OCI-LY3 (cell line): ENCODE measurements around the gene MYH9.

ENCODE experiments used
- H2AFZ ChIP-seq: fragments of 200-600, 300-600 bp; shearing (Covaris generic); 2 replicates; pipeline ENCODE4 v1.6.0; 2014; ENCODE audit warnings: antibody characterized with exemption, low read depth, low read length
- H3K27ac ChIP-seq: fragments of 200-600, 300-600 bp; sonication (generic); 2 replicates; pipeline ENCODE4 v1.5.1; 2014; ENCODE audit warnings: mild to moderate bottlenecking, low read length, moderate library complexity, mixed read lengths
- H3K27me3 ChIP-seq: fragments of 200-600, 300-600 bp; sonication (generic); 2 replicates; pipeline ENCODE4 v1.6.1; 2014; ENCODE audit warnings: low read depth, low read length, mixed read lengths
- H3K36me3 ChIP-seq: fragments of 200-600, 300-600 bp; sonication (generic); replicated peaks from 2 replicates; pipeline ENCODE3; 2014; ENCODE audit warnings: low read depth, low read length, mixed read lengths
- H3K4me1 ChIP-seq: fragments of 300-600, 200-600 bp; sonication (generic); 2 replicates; pipeline ENCODE4 v1.6.1; 2014; ENCODE audit warnings: low read length, mixed read lengths
- H3K4me2 ChIP-seq: fragments of 200-600, 300-600 bp; sonication (generic); 2 replicates; pipeline ENCODE4 v1.6.1; 2014; ENCODE audit warnings: low read length, mixed read lengths
- H3K4me3 ChIP-seq: fragments of 300-600, 200-600 bp; sonication (generic); 2 replicates; pipeline ENCODE4 v1.5.1; 2014; ENCODE audit warnings: antibody characterized with exemption, mild to moderate bottlenecking, low read length, moderate library complexity
- H3K79me2 ChIP-seq: fragments of 300-600, 200-600 bp; shearing (Covaris generic); 2 replicates; pipeline ENCODE4 v1.6.1; 2014; ENCODE audit warnings: mild to moderate bottlenecking, low read length, mixed read lengths
- H3K9ac ChIP-seq: fragments of 300-600, 200-600 bp; shearing (Covaris generic); 2 replicates; pipeline ENCODE4 v1.6.0; 2014; ENCODE audit warnings: mild to moderate bottlenecking, low read length, moderate library complexity
- H3K9me3 ChIP-seq: fragments of 200-600, 300-600 bp; shearing (Covaris generic); 2 replicates; pipeline ENCODE4 v1.6.1; 2014; ENCODE audit warnings: low read length, mixed read lengths; ENCODE audit not compliant: insufficient read depth
- H4K20me1 ChIP-seq: fragments of 200-600, 300-600 bp; sonication (generic); 2 replicates; pipeline ENCODE4 v1.6.1; 2016; ENCODE audit warnings: low read length, mixed read lengths; ENCODE audit not compliant: insufficient read depth
- EZH2phosphoT487 ChIP-seq: fragments of 200-600 bp; shearing (Covaris generic); IDR thresholded peaks from 2 replicates; pipeline ENCODE4 v1.6.1; 2018; ENCODE audit warnings: antibody characterized with exemption, mixed run types, low read depth
- TF ChIP-seq, protein P1 (sequence below): fragments of 200-600, 300-600 bp; sonication (generic); IDR thresholded peaks from 2 replicates; pipeline ENCODE4 v1.5.1; 2014; ENCODE audit warnings: antibody characterized with exemption, low read length, low read depth

MYH9 gene

GRCh38 chr22:36286096-36286957, 101.4 kb downstream of the MYH9 start:
- Histone ChIP-seq H3K79me2 (no peaks in the 10 kb centered on the region), H3K9ac (no peak overlapping the region), H3K4me3 (no peak overlapping the region), H3K27me3 (no peaks in the 10 kb centered on the region), H3K27ac (no peak overlapping the region), H3K4me2 (no peak overlapping the region), H2AFZ (no peak overlapping the region), H3K9me3 (no peaks in the 10 kb centered on the region), H4K20me1 (no peaks in the 10 kb centered on the region; the same call in 1 of the 2 replicates), H3K36me3 (peaks cover 77% of the 10 kb centered on the region), H3K4me1 (no peaks in the 10 kb centered on the region)
- TF ChIP-seq, protein P1, sequence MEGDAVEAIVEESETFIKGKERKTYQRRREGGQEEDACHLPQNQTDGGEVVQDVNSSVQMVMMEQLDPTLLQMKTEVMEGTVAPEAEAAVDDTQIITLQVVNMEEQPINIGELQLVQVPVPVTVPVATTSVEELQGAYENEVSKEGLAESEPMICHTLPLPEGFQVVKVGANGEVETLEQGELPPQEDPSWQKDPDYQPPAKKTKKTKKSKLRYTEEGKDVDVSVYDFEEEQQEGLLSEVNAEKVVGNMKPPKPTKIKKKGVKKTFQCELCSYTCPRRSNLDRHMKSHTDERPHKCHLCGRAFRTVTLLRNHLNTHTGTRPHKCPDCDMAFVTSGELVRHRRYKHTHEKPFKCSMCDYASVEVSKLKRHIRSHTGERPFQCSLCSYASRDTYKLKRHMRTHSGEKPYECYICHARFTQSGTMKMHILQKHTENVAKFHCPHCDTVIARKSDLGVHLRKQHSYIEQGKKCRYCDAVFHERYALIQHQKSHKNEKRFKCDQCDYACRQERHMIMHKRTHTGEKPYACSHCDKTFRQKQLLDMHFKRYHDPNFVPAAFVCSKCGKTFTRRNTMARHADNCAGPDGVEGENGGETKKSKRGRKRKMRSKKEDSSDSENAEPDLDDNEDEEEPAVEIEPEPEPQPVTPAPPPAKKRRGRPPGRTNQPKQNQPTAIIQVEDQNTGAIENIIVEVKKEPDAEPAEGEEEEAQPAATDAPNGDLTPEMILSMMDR, result peak; percentile 97
- TF ChIP-seq EZH2phosphoT487, result no peak

- Histone ChIP-seq H3K9ac (no peak overlapping the region), H3K9me3 (no peaks in the 10 kb centered on the region), H3K4me3 (no peak overlapping the region), H3K4me2 (no peak overlapping the region), H4K20me1 (no peaks in the 10 kb centered on the region; the same call in 1 of the 2 replicates), H3K4me1 (no peaks in the 10 kb centered on the region), H2AFZ (no peak overlapping the region), H3K36me3 (peaks cover 82% of the 10 kb centered on the region), H3K27ac (no peak overlapping the region), H3K79me2 (no peaks in the 10 kb centered on the region), H3K27me3 (no peaks in the 10 kb centered on the region)
- no peak for TF ChIP-seq EZH2phosphoT487
- TF ChIP-seq, protein P1, result no peak
These were observed 102.2 kb downstream of the MYH9 start for GRCh38 chr22:36285545-36285944.

DNA sequence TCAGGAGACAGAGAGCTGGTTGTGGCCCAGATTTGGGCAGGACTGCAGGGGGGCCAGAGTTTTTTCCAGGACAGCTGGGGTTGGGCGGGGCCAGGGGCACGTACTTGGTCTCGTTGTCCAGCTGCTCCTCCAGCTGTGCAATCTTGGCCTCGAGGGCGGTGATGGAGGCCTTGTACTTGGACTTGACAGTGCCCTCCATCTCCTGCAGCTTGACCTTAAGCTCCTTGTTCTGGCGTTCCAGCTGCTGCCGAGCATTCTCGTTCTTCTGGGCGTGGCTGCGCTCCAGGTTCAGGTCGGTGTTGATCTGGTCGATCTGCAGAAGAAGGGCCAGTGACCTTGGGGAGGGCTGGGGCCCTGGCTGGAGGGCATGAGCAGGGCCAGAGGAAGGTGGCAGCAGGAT, 102.8 kb downstream of the MYH9 start:
- no peaks in the 10 kb centered on the region; the same call in 1 of the 2 replicates for H4K20me1 ChIP-seq
- no peak overlapping the region for H3K9ac ChIP-seq
- no peak overlapping the region for H2AFZ ChIP-seq
- peaks cover 84% of the 10 kb centered on the region for H3K36me3 ChIP-seq
- H3K4me1 ChIP-seq, result no peaks in the 10 kb centered on the region
- TF ChIP-seq, protein P1, result no peak
- TF ChIP-seq EZH2phosphoT487, result no peak
- H3K27ac ChIP-seq, result no peak overlapping the region
- H3K9me3 ChIP-seq, result no peaks in the 10 kb centered on the region
- H3K79me2 ChIP-seq, result no peaks in the 10 kb centered on the region
- H3K4me3 ChIP-seq, result no peak overlapping the region
- H3K27me3 ChIP-seq, result no peaks in the 10 kb centered on the region
- H3K4me2 ChIP-seq, result no peak overlapping the region

GRCh38 chr22:36284171-36284571, 103.6 kb downstream of the MYH9 start:
- Histone ChIP-seq H4K20me1 (no peaks in the 10 kb centered on the region), H3K4me3 (no peak overlapping the region)

More at GRCh38 chr22:36284171-36284571, 103.6 kb downstream of the MYH9 start:
- H3K9ac ChIP-seq, result no peak overlapping the region
- H2AFZ ChIP-seq, result no peak overlapping the region
- H3K27ac ChIP-seq, result no peak overlapping the region
- H3K36me3 ChIP-seq, result peaks cover 79% of the 10 kb centered on the region
- H3K9me3 ChIP-seq, result no peaks in the 10 kb centered on the region
- H3K4me1 ChIP-seq, result no peaks in the 10 kb centered on the region
- H3K27me3 ChIP-seq, result no peaks in the 10 kb centered on the region
- no peak for TF ChIP-seq EZH2phosphoT487
- TF ChIP-seq, protein P1, result no peak
- no peaks in the 10 kb centered on the region for H3K79me2 ChIP-seq
- H3K4me2 ChIP-seq, result no peak overlapping the region
